HTR-8/SVneo (cell line): Measurements from ENCODE around the gene SERPINB6.
A peak's percentile ranks its signal among the peaks of the same experiment; 100 is the strongest.
"Not testable (repeated sequence)": the region's sequence is repeated elsewhere in the genome, so short reads cannot be mapped to it uniquely, and the experiment has no call there.

Experiments
- DNase-seq: peaks from one replicate; pipeline ENCODE4 v3.0.0; 2011; ENCODE audit warnings: low spot score, mixed read lengths; ENCODE audit not compliant: insufficient read length
- FAIRE-seq: peaks from 2 replicates; lab custom pipeline; 2011; peaks lifted over from hg19 to GRCh38; lab: Jason Lieb, UNC

Gene SERPINB6

DNA sequence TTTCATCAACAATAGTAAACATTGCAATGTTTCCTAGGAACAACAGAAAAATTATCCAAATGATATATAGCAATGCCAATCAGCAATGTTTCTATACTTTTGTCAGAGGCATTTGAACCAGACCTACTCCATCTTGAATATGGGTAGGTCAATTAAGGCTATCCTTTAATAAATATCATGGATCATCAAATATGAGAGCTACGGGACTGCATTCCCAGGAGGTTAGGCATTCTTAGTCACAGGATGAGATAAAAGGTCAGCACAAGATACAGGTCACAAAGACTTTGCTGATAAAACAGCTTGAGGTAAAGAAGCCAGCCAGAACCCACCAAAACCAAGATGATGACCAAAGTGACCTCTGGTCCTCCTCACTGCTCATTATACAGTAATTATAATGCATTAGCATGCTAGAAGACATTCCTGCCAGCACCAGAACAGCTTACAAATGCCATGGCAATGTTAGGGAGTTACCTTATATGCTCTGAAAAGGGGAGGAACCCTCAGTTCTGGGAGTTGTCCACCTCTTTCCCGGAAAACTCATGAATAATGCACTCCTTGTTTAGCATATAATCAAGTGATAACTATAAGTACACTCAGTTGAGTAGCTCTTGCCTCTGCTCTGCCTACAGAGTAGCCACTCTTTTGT, 8.6 kb upstream of the SERPINB6 start:
- FAIRE-seq (no peak), DNase-seq (no peak)

DNA sequence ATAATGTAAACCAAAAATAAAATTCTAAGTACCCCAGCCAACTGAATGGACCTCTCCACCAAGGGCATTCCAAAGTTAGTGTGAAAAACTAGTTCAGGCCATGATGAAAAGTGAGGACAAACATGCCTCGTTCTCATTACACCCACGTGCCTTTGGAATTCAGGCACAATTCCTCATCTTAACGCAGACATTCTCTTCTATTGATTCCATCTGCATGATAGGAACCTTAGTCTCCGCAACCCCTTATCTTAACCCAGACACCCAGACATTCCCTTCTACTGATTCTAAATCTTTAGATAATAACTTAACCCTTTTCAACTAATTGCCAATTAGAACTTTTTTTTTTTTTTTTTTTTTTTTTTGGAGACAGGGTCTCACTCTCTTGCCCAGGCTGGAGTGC, 7.6 kb upstream of the SERPINB6 start:
- no peak for FAIRE-seq
- DNase-seq, result no peak

DNA sequence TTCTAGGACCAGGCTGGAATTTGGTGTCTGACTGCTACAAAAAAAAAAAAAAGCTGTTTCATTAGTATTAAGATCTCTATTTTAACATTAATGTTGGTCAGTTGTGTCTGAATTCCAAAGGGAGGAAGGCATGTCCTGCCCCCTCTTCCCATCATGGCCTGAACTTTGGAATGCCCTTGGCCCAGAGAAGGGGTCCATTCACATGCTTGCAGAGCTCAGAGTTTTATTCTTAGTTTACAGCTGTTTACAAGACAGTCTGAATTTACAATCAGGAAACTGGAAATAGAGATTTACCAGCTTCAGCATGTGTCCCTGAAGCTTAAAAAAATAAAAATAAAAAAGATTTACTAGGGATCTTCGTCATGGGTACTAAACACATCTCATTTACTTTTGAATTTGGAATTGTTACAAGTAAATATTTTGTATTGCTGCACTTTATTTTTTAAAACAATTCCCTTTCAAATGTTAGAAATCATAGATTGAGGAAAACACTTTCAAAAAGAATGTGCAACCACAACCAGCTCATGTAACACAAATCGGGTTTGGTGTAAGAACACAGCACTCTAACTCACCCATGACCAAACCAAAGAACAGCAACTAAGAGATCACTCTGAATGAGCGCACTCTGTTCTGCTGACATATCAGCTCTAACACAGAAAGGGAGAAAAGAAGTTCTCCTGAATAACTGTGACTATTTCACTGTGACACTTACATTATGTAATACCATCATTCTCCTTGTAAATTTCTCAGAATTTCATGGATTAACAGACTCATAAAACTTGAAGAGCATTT, 6.6 kb upstream of the SERPINB6 start:
- no peak for DNase-seq
- no peak for FAIRE-seq

DNA sequence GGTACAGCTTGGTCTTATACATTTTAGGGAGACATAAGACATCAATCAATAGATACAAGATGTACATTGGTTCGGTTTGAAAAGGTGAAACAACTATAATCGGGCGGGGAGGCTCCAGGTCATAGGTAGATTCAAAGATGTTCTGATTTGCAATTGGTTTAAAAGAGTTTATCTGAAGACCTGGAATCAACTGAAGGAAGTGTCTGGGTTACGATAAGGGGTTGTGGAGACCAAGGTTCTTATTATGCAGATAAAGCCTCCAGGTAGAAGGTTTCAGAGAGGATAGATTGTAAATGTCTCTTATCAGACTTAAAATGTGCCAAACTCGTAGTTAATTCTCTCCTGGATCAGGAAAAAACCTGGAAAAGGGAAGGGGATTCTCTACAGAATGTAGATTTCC, 5.9 kb upstream of the SERPINB6 start:
- no peak for DNase-seq
- no peak for FAIRE-seq

DNA sequence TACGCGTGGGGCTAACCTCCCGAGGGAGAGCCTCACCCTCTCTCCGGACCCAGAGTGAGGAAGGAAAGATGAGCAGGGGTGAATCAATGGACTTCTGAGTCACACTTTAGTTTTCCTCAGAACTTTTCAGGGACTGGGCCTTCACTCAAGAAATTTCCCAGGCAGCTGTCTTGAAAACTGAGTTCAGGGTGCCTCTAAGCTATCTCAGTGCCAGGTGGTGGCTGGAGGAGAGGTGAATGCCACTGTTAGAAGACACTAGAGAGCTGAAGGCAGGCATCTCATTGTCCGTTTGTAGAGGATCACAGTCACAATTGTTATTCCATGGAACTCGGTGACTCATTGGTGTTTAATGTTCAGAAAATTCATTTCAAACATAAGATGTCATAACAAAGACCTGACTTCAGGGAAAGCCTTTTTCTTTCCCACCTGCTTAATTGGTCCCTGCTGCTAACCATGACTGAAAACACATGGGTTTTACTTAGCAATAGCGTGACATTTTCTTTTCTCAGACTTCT, 5.3 kb upstream of the SERPINB6 start:
- peak; percentile 45 for DNase-seq
- FAIRE-seq, result no peak

DNA sequence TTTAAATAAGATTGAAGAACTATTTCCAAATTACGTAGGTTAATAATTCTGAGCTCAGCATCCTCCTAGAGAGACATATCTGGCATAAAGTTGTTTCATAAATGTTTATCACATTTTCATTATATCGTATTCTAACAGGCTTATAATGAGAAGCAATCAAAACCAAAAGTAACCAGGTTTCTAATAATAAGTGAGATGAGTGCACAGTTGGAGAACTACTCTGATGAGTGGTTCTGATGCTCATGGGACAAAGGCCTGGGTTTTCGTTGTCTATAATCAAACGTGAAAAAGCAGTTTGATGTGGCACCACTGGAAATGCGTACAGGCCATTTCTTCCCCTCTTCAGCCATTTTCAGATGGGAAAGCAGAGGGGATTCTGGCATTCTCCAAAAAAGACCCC, 4.7 kb upstream of the SERPINB6 start:
- DNase-seq (no peak), FAIRE-seq (no peak)

DNA sequence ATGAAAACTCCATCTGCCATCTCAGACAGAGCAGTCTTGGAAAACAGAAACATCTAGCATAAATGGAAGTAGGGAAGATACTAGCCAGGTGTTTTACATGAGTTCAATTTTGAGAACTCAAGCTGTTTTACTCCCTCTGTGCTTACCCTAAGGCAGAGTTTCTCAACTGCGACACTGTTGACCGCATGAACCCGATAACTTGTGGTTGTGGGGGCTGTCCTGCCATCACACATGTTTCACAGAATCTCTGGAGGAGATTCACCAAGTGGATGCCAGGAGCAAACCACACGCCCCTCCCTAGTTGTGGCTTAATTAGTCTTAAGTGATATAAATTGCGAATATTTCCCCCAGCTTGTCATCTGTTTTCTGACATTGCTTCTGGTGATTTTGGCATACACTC, 2.3 kb upstream of the SERPINB6 start:
- DNase-seq (no peak), FAIRE-seq (no peak)

DNA sequence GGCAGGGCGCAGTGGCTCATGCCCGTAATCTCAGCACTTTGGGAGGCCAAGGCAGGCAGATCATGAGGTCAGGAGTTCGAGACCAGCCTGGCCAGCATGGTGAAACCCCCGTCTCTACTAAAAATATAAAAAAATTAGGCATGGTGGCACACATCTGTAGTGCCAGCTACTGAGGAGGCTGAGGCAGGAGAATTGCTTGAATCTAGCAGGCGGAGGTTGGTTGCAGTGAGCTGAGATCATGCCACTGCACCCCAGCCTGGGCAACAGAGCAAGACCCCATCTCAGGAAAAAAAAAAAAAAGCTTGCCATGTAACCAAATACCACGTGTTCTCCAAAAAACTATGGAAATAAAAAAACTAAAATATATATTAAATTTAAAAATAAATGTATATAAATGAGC, 1.8 kb upstream of the SERPINB6 start:
- FAIRE-seq, DNase-seq: not testable (repeated sequence)

DNA sequence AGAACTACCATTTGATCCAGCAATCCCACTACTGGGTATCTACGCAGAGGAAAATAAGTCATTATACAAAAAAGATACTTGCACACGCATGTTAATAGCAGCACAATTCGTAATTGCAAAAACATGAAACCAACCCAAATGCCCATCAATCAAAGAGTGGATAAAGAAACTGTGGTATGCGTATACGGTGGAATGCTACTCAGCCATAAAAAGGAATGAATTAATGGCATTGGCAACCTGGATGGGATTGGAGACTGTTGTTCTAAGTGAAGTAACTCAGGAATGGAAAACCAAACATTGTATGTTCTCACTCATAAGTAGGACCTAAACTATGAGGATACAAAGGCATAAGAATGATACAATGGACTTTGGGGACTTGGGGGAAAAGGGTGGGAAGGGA, 1.3 kb upstream of the SERPINB6 start:
- FAIRE-seq, DNase-seq: not testable (repeated sequence)

DNA sequence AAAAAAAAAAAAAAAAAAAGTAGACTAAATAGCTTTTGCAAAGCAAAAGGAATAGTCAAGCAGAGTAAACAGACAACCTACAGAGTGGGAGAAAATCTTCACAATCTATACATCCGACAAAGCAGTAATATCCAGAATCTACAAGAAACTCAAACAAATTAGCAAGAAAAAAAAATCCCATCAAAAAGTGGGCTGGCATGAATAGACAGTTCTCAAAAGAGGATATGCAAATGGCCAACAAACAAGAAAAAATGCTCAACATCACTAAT, 786 bp upstream of the SERPINB6 start:
- not testable (repeated sequence) for DNase-seq, FAIRE-seq

DNA sequence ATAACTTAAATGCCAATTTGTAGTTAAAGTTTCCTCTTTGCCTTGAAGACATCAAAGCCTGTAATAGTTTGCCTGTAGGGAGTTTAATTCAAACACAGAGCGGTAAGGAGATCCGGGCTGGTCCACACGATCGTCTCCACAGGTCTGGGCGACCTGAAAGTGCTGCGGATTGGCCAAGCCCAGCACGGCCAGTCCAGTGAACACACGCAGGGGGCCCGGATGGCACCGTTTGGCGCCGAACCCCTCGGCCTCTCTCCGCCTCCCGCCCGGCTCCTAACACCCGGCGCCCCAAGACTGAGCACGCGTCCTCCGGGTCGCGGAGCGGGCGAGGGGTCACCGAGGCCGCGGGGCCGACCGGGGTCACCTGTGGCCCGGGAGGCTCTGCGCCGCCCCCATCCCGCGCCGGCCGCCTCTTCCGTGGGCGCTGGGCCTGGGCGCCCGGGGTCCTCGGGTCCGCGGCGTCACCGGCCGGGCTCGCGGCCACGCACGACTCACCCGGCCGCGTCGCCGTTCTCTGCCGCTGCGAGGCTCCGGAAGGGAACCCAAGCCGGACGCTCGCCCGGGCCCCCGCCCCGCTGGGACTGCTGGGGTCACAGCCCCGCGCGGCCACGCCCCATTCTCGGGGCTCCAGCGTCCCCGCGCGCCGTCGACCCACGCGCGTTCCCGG, 481 bp downstream of the SERPINB6 start:
- DNase-seq, result peak; percentile 60
- no peak for FAIRE-seq

DNA sequence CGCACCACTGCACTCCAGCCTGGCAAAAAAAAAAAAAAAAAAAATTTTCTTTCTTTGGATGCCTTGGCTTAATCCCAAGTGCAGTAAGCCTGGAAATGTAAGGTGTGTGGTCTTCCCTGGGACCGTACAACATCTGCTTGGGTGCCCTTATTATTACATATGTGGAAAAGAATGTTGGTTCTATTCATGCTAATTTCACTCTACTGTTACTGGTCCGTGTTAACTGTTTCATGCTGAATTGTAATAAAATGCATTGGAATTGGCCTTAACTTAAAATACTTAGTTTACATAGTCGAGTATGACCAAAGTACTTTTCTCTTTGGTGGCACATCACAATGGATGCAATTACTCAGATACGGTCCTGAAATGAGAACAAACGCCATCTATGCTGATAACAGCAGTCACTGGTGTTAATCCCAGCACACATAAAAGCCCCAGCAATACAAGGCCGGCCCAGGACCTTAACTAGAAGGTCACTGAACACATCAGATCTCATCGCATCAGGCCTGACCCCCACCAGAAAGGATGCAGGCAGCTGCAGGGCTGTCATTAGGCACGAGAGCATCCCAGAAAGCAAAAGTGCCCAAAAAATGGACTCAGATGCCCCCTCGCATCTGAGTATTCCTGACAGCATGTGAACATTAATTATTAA, 1.2 kb downstream of the SERPINB6 start:
- DNase-seq (no peak), FAIRE-seq (no peak)

DNA sequence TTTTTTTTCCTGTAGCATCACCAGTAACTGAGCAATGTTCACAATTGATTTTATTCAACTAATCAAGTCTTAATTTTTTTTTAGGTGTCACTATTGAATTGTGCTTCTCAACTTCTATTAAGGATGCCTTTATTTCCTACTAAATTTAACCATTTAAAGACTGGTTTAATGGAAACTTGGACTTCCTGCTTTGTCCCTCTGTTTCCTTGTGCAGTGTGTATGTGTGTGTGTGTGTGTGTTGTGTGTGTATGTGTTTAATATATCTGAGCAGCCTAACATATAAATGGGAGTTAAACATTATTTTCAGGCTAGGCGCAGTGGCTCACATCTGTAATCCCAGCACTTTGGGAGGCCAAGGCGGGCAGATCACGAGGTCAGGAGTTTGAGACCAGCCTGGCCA, 1.8 kb downstream of the SERPINB6 start:
- FAIRE-seq (no peak), DNase-seq (no peak)

DNA sequence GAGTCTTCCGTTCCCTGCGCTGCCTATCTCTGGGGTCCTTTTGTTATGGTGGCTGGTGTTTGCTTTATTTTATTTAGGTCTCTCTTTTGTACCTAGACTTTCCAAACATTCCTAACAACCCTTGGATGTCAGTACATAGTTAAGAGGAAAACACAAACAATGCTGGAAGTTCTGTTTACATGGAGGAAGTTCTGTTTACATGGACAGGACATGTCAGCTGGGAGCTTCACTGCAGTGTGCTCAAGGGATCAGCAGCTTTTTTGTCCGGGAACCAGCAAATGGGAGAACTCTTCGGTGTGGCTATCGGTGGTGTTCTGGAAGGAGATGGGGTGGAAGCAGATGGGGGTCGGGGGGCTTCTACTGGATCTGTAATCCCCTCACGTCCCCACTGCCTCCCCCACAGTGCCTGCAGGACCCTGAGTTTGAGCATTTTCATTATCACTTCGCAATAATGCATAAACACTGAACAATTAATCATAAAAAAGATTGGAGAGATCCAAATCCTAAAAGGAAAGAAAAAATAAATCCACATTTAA, 2.7 kb downstream of the SERPINB6 start:
- no peak for FAIRE-seq
- no peak for DNase-seq

DNA sequence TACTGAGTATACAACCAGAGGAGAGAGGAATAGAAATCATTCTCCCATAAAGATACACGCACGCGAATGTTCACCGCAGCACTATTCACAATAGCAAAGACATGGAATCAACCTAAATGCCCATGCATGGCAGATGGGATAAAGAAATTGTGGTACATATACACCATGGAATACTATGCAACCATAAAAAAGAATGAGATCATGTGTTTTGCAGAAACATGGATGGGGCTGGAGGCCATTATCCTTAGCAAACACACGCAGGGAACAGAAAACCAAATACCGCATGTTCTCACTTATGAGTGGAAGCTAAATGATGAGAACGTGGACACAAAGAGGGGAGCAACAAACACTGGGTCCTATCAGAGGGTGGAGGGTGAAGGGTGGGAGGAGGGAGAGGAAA, 3.4 kb downstream of the SERPINB6 start:
- DNase-seq (no peak), FAIRE-seq (no peak)

DNA sequence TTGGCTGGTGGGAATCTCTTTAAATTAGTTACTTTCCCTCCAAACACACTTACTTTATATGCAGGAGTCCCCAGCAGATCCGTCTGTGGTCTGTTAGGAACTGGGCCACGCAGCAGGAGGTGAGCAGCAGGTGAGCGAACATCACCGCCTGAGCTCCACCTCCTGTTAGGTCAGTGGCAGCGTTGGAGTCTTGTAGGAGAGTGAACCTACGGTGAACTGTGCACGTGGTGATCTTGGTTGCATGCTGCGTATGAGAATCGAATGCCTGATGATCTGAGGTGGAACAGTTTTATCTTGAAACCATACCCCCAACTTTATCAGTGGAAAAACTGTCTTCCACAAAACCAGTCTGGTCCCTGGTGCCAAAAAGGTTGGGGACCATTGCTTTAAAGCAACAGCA, 5.0 kb downstream of the SERPINB6 start:
- no peak for FAIRE-seq
- DNase-seq, result no peak

DNA sequence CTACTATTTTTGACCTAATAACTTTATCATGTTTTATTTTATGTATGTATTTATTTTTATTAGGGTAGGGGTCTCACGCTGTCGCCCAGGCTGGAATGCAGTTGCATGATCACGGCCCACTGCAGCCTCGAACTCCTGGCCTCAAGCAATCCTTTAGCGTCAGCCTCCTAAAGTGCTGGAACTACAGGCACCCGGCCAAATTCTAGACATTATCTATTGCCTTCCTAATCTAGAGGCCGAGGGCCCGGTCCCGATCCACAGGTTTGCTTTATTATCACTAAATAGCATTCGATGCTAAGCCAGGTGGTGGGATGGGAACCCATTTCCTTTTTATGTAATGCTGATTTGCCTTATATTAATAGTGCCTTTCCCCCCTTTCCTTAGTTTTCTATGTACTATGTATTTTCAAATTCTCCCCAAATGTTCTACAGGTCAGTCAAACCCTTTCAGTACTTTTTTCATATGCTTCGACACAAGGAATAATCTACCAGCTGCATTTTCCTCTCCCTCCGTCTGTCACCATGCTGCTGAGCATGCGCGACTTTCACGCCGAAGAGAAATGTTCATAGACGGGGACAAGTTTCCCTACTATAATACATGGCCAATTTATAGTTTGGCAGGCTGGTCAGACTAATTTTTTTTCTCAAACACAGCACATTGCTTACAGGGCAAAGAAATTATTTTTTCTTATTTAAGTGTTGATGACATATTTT, 6.4 kb downstream of the SERPINB6 start:
- FAIRE-seq, result no peak

DNA sequence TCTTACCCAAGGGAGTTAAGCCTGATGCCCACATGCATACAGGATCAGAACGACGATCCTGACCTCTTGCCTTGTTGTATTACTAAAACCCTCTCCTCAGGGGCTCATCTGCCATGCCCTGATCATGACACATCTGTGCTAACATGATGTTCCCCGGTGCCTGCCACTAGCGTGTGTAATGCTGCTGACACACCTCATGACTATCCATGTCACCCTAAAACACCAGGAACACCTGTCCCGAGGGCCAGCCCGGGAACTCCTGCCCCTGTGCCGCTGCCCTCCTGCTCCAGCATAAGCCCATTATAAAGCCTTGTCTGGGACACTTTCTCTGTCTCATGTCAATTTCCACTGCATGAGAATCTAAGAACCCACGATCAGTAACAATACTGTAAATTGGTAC, 7.6 kb downstream of the SERPINB6 start:
- no peak for FAIRE-seq
- no peak for DNase-seq

More for the DNA sequence above, 6.4 kb downstream of the SERPINB6 start:
- no peak for DNase-seq

DNA sequence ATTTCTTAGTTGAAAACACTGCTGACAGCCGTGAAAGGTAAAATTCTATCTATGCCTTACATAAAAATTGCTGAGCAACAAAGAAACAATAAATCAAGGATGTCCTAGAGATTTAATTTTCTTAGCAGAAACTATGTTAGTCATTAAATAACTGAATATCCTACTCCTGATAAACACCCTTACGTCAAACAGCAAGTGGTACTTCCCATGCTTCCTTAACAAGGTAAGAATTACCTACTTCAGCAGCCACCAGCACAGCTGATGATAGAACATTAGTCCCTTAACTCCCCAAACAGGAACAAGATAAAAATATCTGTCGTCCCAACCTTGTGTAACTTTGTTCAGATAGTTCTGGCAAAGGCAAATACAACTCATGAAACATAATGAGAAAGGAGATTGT, 8.7 kb downstream of the SERPINB6 start:
- FAIRE-seq (no peak), DNase-seq (no peak)

DNA sequence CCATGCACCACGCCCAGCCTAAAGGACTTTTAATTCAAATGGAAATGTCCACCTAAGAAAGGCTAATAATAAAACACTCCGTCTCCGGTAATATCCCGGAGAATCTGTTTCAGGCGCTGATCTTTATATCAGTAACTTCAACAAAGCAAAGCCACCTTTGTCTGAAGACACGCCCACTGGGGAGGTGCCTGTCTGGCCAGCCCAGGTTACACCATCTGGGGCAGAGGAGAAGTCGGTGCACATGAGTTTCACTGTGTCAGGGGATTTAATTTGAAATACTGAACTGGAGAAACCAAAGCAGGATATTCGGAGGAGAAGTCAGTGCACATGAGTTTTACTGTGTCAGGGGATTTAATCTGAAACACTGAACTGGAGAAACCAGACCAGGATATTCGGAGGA, 9.4 kb downstream of the SERPINB6 start:
- no peak for FAIRE-seq
- no peak for DNase-seq
